Fibroblast of skin of right biceps (primary cell): ENCODE data around the gene SGCD.

ENCODE experiments used
- DNase-seq: peaks from one replicate; pipeline ENCODE4 v3.0.0-alpha.2; 2013

The SGCD gene

GRCh38 chr5:156363861-156364260, 36.9 kb downstream of the SGCD start:
- DNase-seq: peak; percentile 25

GRCh38 chr5:156366521-156366920, 39.6 kb downstream of the SGCD start:
- peak; percentile 49 for DNase-seq

- peak; percentile 95 for DNase-seq
Observed at GRCh38 chr5:156367597-156367996, 40.6 kb downstream of the SGCD start.

GRCh38 chr5:156375895-156376495, 49.0 kb downstream of the SGCD start:
- DNase-seq: no peak

- no peak for DNase-seq
Observed at GRCh38 chr5:156376751-156377150, 49.8 kb downstream of the SGCD start.

GRCh38 chr5:156378159-156378558, 51.2 kb downstream of the SGCD start:
- no peak for DNase-seq

GRCh38 chr5:156379206-156379605, 52.2 kb downstream of the SGCD start:
- peak; percentile 63 for DNase-seq

- DNase-seq: peak; percentile 88
Observed at GRCh38 chr5:156380848-156381247, 53.9 kb downstream of the SGCD start.

- DNase-seq: peak; percentile 85
Observed at GRCh38 chr5:156383510-156384265, 56.7 kb downstream of the SGCD start.

GRCh38 chr5:156385416-156385815, 58.5 kb downstream of the SGCD start:
- DNase-seq: no peak

GRCh38 chr5:156386976-156387375, 60.0 kb downstream of the SGCD start:
- no peak for DNase-seq

GRCh38 chr5:156387391-156387790, 60.4 kb downstream of the SGCD start:
- no peak for DNase-seq

GRCh38 chr5:156388233-156388632, 61.3 kb downstream of the SGCD start:
- DNase-seq: no peak

- DNase-seq: peak; percentile 95
Observed at GRCh38 chr5:156391139-156391538, 64.2 kb downstream of the SGCD start.

GRCh38 chr5:156393980-156394379, 67.0 kb downstream of the SGCD start:
- DNase-seq: peak; percentile 34

GRCh38 chr5:156394642-156395305, 67.8 kb downstream of the SGCD start:
- peak; percentile 38 for DNase-seq

- DNase-seq: no peak
Observed at GRCh38 chr5:156395306-156395675, 68.3 kb downstream of the SGCD start.

GRCh38 chr5:156396063-156396829, 69.3 kb downstream of the SGCD start:
- peak; percentile 87 for DNase-seq

- no peak for DNase-seq
Observed at GRCh38 chr5:156396830-156397081, 69.8 kb downstream of the SGCD start.

- DNase-seq: no peak
Observed at GRCh38 chr5:156399323-156399722, 72.4 kb downstream of the SGCD start.

GRCh38 chr5:156400231-156400986, 73.4 kb downstream of the SGCD start:
- no peak for DNase-seq

GRCh38 chr5:156401804-156402203, 74.8 kb downstream of the SGCD start:
- no peak for DNase-seq

GRCh38 chr5:156402387-156402921, 75.5 kb downstream of the SGCD start:
- DNase-seq: peak; percentile 60
